Transverse colon (tissue), 3 donors: ENCODE results near the gene ISLR.
"Not testable (repeated sequence)": the region's sequence is repeated elsewhere in the genome, so short reads cannot be mapped to it uniquely, and the experiment has no call there.

Experiments
- CTCF ChIP-seq, 5 experiments: fragments of 200-600 bp in 3 of 5; fragments of 450-650 bp in 2 of 5; sonication (generic) in 3 of 5; IDR thresholded peaks; 1 replicate in 2 of 5; 2 replicates in 3 of 5; pipeline ENCODE4 v1.5.1; 2016 to 2017; ENCODE audit warnings: antibody characterized with exemption in 5 of 5, inconsistent platforms in 3 of 5, mild to moderate bottlenecking in 2 of 5, moderate library complexity in 1 of 5
- POLR2A ChIP-seq: fragments of 450-650 bp; IDR thresholded peaks from one replicate; pipeline ENCODE4 v1.6.1; 2016; ENCODE audit warnings: antibody characterized with exemption, mild to moderate bottlenecking, moderate library complexity

- not testable (repeated sequence) for TF ChIP-seq POLR2A; CTCF (IDR thresholded peaks at IDR 0.05)
Observed at GRCh38 chr15:74160390-74160789, 13.1 kb upstream of the ISLR start.
